Fibroblast of lung (primary cell): ENCODE measurements around the gene COL8A1.

Experiments used
- EZH2 ChIP-seq: IDR thresholded peaks from 2 replicates; pipeline ENCODE4 v1.5.1; 2012; ENCODE audit warnings: low read length, control low read depth, mild to moderate bottlenecking; ENCODE audit errors: missing control alignments
- TF ChIP-seq, protein P1 (sequence below), 2 donors: IDR thresholded peaks in 1 of 2; conservative IDR thresholded peaks in 1 of 2; 1 replicate in 1 of 2; 2 replicates in 1 of 2; pipeline ENCODE4 v1.5.1; 2011 to 2012; ENCODE audit warnings: low read length in 2 of 2, control low read depth in 1 of 2, inconsistent platforms in 1 of 2, low read depth in 1 of 2, mild to moderate bottlenecking in 1 of 2

DNA sequence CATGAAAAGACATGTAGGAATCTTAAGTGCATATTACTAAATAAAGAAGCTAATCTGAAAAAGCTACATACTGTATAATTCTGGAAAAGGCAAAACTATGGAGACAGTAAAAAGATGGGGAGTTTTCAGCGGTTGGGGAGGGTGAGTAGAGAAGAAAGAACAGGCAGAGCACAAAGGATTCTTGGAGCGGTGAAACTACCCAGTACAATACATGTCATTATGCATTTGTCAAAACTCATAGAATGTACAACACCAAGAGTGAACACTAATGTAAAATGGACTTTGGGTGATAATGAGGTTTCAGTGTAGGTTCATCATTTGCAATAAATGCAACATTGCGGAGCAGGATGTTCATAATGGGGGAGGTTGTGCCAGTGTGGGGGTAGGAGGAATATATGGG, 133.8 kb downstream of the COL8A1 start:
- TF ChIP-seq, protein P1, sequence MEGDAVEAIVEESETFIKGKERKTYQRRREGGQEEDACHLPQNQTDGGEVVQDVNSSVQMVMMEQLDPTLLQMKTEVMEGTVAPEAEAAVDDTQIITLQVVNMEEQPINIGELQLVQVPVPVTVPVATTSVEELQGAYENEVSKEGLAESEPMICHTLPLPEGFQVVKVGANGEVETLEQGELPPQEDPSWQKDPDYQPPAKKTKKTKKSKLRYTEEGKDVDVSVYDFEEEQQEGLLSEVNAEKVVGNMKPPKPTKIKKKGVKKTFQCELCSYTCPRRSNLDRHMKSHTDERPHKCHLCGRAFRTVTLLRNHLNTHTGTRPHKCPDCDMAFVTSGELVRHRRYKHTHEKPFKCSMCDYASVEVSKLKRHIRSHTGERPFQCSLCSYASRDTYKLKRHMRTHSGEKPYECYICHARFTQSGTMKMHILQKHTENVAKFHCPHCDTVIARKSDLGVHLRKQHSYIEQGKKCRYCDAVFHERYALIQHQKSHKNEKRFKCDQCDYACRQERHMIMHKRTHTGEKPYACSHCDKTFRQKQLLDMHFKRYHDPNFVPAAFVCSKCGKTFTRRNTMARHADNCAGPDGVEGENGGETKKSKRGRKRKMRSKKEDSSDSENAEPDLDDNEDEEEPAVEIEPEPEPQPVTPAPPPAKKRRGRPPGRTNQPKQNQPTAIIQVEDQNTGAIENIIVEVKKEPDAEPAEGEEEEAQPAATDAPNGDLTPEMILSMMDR (conservative IDR thresholded peaks at IDR 0.05 in 1 of 2, IDR thresholded peaks at IDR 0.05 in 1 of 2; ENCODE audit: low read depth in 1 of 2, low read length in 2 of 2) = no peak
- TF ChIP-seq EZH2 = no peak
